ENCODE data around the gene GPR146. TPM values are rescaled to one million over a fixed set of nuclear protein-coding genes. Genes with fewer than 3 reads are reported as not detected.

The GPR146 gene
- total and polyA plus RNA-seq, 2 of the 13 experiments (the other 11 are each of a cell fraction or from before 2014, with no cell fraction given): 2.0 to 15.9 TPM

GRCh38 chr7:1028044-1028770 is 16.1 kb upstream of the GPR146 start (continued):
- TF ChIP-seq SP140L (CRISPR knock-in tag; IDR thresholded peaks at IDR 0.05; ENCODE audit: borderline replicate concordance) (no peak), JUNB (CRISPR knock-in tag; IDR thresholded peaks at IDR 0.05; ENCODE audit: borderline replicate concordance) (no peak), RNF2 (conservative IDR thresholded peaks at IDR 0.05; ENCODE audit: low read depth) (no peak), ARNTL (CRISPR knock-in tag; IDR thresholded peaks at IDR 0.05) (no peak; the same call in 1 of the 2 replicates), ZNF839 (CRISPR knock-in tag; IDR thresholded peaks at IDR 0.05; ENCODE audit: borderline replicate concordance) (no peak), KDM1A (CRISPR knock-in tag; IDR thresholded peaks at IDR 0.05) (no peak), TFDP2 (CRISPR knock-in tag; IDR thresholded peaks at IDR 0.05) (peak; percentile 65; the same call in 1 of the 2 replicates), GRHL1 (CRISPR knock-in tag; conservative IDR thresholded peaks at IDR 0.05) (no peak), CCAR2 (optimal IDR thresholded peaks at IDR 0.05; ENCODE audit: low read depth, low read length) (no peak), GLI4 (CRISPR knock-in tag; IDR thresholded peaks at IDR 0.05; ENCODE audit: borderline replicate concordance) (no peak), ZNF33B (CRISPR knock-in tag; IDR thresholded peaks at IDR 0.05) (no peak), ZBTB26 (CRISPR knock-in tag; IDR thresholded peaks at IDR 0.05; ENCODE audit: borderline replicate concordance) (0 out of 2 replicates have a peak, but pooled peaks have one; percentile 11), HNRNPH1 (optimal IDR thresholded peaks at IDR 0.05; ENCODE audit: low read depth, low read length) (no peak), HNF1B (CRISPR knock-in tag; IDR thresholded peaks at IDR 0.05) (no peak), ZNF710 (CRISPR knock-in tag; IDR thresholded peaks at IDR 0.05; ENCODE audit: borderline replicate concordance) (no peak; the same call in 1 of the 2 replicates), KAT8 (CRISPR knock-in tag; IDR thresholded peaks at IDR 0.05) (peak; percentile 15; the same call in 1 of the 2 replicates), CC2D1A (CRISPR knock-in tag; IDR thresholded peaks at IDR 0.05) (no peak), PBX2 (CRISPR knock-in tag; IDR thresholded peaks at IDR 0.05) (no peak)

All from HepG2 (cell line).